GM19395 (cell line): ENCODE measurements around the gene A1BG.
"Not testable (repeated sequence)": the region's sequence is repeated elsewhere in the genome, so short reads cannot be mapped to it uniquely, and the experiment has no call there.

ENCODE experiments used
- ATAC-seq: cut with Tn5 transposase; IDR thresholded peaks from one replicate; pipeline ENCODE4 v1.9.1; 2021; ENCODE audit warnings: mild to moderate bottlenecking, moderate library complexity; ENCODE audit not compliant: unreplicated experiment

A1BG gene

DNA sequence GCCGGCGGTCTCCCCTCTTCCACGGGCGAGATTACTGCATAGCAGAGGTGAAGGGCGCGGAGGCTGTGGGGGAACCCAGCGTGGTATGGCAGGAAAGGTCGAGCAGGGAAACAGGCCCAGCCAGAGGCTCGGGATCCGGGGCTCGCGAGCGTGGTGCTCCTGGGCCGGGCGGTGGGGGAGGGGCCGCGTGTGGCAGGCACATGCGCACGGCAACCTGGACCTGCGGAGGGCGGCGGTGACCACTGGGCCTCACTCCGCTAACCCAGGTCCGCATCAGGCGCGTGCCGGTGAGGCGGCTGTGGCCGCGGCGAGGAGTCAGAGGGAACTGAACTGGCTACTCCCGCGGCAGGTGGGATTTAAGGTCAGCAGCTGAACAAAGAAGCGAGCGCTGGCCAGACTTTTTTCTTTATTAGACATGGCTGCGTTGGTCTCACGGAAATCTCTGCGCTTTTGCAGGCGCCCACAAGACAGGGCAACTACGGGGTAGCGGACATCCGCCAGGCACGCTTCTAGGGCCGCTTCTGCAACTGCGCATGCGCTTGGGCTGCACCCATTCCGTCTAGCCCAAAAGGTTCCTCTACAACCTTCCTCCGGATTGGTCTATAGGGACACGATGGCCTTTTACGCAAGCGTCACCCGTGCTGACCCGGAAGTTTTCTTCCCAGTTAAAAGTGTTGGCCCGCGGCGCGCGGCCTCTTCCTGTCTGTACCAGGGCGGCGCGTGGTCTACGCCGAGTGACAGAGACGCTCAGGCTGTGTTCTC, 33.5 kb upstream of the A1BG start, which contains the start of gene RPS5:
Gene RPS5, plus strand, starts transcription at position 694 of the 762 bp plus-strand sequence. CDS start 869 bp downstream, outside the sequence.
- peak; percentile 89 for ATAC-seq

DNA sequence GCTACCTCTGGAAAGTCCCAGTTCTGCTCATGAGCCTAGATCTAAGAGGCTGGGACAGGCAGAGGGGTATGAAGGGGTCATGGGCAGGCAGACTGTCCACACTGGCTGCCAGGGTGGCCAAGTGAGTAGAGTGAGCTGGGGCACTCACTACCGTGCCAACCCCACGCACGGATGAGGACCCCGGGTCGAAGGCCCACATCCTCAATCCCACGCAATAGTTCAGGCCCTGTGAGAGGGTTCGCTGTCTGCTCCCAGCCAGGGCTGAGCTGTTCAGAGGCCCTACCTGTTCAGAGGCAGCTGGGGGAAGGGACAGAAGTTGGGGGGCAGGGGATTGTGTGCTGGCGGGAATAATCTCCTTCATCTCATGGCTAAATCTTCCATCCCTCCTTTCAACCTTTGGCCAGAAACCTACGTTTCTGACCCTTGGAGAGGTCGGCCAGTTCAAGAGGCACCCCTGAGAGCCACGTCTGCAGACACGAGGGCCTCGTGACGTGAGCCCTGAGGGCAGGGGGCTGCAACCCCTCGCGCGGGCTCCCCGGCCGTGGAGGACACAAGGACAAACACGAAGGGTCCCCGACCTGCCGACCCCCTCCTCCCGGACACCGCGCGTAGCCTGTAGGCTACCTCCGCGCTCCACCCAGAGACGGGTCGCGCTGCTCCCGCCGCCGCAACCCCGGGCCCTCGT, 32.7 kb upstream of the A1BG start:
- ATAC-seq = peak; percentile 13

DNA sequence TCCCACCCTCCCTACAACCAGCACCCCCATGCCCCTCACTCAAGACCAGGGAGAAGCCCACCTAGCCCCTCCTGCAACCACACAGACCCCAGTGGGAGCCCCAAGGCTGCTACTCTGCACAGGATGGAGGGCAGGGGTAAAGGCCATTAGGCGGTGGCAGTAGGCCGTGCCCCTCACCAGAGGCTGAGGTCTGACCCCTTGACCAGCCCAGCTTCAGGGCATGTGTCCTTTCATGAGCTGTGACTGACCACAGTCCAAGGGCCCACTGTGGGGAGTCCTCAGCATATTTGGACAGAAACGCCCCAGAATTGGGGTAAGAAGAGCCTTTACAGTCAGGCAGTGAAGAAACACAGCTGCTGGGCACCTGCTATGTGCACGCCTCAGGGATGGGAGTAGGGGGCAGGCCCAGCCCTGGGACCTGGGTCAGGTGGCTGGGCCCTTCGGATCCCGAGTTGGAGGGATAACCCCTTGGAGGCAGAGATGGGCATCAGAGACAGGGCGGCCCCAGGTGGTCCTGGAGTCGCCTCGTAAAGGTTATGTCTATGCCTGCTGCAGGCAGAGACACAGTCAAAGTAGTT, 32.1 kb upstream of the A1BG start:
- no peak for ATAC-seq

DNA sequence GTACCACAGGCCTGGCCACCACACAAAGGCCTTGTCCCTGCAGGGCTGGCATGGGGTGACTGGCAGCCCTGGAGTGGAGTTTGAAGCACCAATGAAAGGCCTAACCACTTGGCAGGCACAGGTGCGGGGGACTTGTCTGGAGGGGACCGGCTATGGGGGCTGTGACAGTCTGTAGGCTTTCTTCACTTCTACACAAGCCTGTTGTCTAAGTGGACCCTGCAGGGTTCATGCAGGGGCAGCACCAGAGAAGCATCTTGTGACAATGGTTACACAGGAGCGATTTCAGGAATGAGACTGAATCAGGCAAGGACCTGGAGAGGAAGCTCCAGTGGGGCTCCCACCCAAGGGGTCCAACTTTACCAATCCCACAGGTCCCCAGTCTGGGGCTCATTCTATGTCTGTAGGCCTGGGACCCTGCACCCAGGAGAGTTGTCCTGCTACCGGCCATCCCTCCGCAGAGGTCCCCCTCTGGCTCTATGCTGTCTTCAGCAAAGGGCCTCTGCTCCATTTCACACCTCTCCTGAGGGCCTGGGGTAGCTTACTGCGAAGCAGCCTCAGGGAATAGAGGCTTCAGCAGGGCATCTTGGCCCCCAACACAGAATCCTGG, 29.8 kb upstream of the A1BG start:
- ATAC-seq = no peak

DNA sequence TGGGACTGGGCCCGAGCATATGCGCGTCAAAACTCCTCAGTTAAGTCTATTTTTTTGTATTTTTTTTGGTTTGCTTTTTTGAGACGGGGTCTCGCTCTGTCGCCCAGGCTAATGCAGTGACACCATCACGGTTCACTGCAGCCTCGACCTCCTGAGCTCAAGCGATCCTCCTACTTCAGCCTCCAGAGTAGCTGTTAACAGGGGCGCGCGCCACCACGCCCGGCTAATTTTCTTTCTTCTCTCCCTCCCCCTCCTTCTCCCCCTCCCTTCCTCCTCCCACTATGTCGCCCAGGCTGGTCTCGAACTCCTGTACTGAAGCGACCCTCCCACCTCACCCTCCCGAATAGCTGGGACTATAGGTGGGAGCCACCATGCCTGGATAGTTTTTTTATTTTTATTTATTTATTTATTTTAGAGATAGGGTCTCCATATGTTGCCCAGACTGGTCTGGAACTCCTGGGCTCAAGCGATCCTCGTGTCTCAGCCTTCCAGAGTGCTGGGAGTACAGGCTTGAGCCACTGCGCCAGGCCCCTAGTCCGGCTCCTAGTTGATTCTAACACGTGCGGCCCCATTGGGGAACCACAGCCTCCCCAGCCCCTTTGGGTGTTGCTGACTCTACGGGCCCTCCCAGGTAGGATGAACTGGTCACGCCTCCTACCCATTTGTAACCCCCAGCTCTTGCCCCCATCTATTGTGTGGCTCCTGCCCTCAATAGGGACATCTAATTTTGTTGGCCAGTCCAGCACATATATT, 28.3 kb upstream of the A1BG start:
- ATAC-seq = no peak

DNA sequence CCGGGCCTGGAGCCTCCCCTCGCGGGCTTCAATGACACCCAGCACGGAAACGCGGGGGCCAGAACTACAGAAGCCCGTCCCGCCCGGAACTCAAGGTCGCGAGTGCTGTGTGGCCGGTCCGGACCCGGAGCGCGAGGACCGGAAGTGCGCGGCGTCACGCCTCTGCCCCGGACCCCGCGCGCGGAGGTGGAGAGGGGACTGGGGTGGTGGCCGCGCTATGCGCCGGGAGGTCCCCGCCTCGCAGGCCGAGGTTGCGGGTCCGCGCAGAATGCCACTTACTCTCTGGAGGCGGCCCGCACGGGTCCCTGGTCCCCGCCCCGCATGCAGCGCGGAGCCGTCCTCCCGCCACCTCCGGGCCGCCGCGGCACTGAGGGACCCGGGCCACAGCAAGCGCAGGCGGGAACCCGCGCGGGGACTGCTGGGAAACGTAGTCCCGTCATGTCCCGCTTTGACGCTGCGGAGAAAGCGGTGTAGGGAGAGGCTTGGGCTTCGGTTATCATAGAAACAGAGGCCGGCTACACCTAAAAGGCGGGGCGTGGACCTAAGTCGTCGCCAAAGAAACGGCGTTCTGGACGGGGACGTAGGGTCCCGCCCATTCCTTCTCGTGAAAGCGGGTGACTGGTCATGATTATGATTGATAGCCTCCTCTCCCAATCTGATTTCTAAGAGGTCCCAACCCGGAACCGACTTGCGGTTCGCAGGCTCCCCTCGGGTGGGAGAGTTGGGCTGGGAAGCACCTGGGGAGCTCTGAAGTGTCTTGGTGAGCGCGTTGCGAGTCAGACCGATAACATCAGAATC, 27.6 kb upstream of the A1BG start, which contains the start of gene ZNF837:
Gene ZNF837, minus strand, starts transcription at position 369 of the 798 bp plus-strand sequence. CDS start 11,698 bp downstream, outside the sequence.
- peak; percentile 83 for ATAC-seq

DNA sequence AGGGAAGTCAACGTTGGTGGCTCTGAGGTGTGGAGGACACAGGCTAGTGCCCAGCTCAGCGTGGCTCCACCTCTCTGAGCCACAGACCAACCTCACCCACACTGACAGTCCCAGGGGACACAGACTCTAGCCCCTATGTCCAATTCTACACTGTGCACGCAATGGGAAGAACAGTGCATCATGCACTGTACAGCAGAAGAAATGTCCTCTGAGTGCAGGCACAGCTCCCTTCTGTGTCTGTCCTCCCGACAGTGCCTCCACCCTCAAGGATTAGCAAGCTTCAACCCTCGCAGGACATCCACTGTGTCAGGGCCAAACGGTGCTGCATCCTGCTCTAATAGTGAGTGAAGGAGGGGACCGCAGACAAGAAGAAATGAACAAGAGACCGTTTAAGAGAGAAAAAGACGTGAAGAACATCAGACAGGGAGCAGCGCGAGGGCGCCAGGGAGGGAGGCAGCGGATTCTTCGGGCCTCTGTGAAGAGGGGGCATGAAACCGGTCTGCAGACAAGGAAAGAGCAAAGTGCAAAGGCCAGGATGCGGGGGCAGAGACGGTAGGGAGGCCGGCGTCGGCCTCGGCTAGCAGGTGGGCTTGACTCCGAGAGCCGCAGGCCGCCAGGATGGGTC, 26.9 kb upstream of the A1BG start:
- ATAC-seq = no peak

DNA sequence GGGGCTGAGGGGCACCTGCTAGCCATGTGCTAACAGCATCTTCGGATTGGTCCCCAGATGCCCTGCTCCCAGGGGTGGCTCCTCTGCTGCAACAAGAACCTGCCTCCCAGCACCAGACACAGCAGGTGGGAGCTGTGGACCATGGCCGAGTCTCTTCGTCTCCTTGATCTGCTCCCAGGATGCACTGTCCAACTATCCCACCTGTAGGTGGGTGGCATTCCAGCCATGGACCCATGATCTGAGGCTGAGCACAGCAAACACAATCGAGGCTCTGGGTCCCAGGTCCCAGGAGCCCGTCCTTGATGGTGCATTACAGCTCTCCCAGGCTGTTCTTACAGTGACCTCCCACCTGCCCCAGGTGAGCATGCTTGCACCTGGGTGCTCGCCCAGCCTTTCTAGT, 26.0 kb upstream of the A1BG start:
- no peak for ATAC-seq

DNA sequence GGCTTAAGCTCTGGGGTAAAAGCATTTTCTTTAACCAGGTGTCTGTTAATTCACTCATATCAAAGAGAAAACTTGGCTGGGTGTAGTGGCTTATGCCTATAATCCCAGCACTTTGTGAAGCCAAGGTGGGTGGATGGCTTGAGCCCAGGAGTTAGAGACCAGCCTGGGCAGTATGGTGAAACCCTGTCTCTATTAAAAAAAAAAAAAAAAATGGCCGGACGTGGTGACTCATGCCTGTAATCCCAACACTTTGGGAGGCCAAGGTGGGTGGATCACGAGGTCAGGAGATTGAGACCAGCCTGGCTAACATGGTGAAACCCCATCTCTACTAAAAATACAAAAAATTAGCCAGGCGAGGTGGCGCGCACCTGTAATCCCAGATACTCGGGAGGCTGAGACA, 23.4 kb upstream of the A1BG start:
- not testable (repeated sequence) for ATAC-seq

DNA sequence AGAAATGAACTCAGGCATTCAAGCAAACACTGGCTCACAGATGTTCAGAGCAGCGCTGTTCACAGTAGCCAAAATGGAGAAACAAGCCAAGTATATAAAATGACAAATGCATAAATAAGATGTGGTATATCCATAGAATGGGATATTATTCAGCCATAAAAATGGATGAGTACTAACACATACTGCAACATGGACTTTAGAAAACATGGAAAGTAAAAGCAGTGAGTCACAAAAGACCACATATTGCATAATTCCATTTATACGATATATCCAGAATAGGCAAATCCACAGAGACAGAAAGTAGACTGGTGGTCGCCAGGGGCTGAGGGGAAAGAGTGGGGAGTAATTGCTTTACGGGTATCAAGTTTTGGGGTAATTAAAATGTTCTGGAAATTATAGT, 20.9 kb upstream of the A1BG start:
- no peak for ATAC-seq

DNA sequence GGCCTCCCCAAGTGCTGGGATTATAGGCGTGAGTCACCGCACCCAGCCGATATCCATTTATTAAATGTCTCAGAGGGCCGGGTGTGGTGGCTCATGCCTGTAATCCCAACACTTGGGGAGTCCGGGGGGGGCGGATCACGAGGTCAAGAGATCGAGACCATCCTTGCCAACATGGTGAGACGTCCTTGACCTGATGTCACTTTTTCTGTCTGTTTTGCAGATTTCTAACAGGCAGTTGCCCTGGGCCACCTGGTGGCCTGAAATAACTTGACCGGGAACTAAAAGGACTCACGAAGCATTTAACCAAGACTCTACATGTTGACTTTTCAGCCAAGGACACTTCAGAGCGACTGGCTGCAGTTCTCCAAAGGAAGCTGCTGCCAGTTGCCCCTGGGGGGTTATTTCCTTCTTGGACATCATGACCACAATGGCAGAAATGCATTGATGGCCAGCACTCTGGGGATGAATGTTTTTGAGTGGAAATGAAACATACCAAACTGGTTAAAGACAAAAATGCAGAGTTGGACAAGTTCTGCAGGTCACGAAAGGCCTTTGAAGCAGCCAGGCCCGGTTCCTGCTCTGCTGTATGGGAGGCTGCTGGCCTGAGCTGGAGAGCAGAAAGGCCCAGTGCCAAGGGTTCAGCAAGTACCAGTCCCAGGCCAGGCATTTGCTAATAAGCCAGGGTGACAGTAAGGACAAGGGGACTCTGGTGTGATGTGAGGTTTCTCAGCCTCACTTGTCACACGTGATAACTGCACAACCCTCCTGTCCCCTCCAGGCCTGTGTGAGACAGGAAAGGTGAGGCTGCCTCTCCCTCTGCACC, 19.2 kb upstream of the A1BG start:
- ATAC-seq = no peak

DNA sequence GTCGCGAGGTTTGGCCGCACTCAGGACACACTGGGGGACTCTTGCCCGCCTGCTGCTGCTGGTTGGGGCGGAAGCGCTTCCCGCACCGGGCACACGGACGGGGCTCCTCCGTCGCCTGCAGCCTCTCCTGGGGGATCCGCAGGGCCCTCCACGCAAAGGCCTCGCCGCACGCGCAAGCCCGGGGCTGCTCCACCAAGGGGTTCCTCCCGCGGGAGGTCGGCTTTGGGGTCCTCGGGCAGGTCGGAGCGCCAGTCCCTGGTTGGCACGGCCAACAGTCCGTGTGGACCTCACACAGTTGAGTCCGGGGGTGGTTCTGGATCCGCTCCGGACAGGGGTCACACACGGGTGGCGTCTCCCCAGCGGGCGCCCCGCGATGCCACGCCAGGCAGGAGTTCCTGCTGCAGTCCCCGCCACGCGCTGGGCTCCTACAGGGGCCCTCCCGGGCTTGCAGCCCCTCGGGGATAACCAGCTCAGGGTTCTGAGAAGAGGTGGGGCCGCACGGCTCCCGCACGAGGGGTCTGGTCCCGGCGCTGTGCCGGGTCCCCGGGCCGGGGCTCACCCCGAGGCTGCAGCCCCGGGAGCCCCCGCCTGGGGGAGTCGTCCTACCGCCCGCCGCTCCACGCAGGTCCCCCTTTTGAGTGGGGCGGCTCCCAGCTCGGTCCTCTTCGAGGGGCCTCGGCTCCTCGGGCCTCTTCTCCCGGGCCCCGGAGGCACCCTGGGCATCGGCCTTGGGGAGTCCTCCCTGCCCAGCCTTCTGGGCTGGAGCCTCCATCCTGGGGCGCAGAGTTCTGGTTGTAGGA, 15.5 kb upstream of the A1BG start:
- ATAC-seq = no peak

DNA sequence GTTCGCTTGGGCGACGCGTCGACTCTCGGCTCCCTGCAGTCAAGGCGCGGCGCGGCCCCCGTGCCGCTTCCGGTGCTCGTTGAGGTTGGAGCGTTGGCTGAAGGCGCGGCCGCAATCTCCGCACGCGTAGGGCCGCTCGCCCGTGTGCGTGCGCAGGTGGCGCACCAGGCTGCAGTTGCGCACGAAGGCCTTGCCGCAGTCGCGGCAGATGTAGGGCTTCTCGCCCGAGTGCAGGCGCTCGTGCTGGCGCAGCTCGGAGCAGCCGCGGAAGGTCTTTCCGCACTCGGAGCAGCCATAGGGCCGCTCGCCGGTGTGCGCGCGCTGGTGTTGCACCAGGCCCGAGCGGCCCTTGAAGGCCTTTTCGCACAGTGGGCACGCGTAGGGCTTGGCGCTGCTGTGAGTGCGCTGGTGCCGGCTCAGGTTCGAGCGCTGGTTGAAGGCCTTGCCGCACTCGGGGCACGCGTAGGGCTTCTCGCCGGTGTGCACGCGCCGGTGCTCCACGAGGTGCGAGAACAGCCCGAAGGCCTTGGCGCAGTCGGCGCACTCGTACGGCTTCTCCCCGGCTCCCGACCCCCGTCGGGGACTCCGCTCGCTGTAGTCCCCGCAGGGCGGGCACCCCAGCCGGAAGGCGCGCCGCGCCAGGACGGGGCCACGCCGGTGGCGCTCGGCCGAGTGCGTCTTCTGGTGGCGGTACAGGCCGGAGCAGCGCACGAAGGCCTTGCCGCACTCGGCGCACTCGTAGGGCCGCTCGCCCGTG, 14.6 kb upstream of the A1BG start:
- no peak for ATAC-seq

DNA sequence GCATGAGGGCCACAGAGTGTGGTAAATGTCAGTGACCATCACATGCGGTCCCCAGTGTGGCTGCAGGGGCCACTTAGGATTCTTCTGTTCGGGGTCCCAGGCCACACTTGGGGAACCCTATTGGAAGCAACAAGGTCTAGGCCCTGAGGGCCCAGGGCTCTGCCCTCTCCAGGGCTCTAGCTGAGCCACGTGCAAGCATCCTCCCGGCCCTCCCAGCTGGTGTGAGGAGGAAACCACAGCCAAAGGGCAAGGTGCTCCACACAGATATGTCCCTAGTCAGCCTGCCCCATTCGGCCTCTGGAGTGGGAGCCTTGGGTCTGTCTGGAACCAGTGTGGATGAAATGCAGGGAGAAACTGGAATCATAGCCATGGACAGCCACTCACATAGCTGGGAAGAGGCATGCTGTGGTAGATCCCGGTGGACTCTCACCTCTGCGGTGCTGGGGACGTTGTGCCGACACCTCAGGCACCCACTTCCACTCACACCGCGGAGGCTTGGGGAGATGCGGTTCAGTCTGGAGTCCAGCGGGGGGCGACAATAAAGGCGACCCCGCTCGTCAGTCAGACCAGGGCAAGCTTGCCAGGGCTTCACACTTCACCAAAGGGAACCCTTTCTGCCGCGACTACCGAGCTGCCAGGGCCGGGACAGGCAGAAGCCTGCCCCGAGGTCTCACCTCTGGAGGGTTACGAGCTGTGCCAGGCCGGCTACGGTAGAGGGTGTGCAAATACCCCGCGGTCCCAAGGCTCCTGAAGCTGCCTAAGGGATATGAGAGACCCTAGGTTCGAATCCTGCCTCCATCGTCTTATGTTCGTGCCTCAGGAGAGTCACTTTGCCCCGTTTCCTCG, 13.5 kb upstream of the A1BG start:
- ATAC-seq = no peak

DNA sequence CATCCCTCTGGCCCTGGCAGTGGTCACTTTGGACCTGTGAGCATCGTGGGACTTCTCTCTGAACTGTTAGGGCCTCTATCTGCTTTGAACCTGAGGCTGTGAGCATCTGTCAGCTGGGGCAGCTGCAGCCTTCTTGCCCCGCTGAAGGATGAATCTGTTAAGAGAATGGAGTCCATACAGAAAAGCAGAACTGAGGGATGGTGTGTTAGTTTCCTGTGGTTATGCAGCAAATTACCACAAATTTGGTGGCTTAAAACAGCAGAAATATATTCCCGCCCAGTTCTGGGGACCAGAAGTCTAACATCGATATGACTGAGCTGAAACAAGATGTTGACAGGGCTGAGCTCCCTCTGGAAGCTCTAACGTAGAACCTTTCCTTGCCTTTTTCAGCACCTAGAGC, 10.9 kb upstream of the A1BG start:
- ATAC-seq = no peak

DNA sequence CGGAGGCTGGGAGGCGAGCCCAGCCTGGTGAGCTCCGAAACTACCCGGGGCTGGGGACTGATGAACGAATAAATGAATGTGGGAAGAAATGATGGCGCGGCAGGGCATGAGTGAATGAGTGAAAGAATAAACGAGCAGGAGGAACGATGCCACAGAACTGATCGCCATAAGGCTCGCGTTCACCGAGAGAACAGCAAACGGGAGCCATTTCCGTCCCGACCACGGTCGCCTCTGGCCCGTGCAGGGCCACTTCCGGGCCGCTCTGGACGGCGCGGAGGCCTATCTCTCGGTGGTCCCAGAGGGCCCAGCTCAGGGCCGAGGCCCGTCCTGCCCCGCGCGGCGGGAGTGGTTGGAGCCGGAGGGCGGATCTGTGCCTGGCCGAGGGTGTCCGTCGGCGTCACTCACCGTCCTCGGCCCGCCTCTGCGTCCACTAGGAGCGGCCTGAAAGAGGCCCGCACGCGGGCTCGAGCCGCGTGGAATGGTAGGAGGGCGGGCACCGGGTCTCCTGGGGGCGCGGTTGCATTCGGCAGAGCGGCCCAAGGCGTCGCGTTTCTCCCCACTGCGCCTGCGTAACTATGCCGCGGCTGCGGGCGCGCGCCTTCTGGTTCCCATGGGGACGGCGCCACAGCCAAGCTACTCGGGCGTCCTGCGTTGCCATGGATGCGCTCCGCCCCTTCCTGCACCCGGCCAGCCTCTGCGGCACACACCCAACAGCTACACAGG, 9.1 kb upstream of the A1BG start, which contains the start of gene ZNF497:
Gene ZNF497, minus strand, starts transcription at position 480 of the 723 bp plus-strand sequence. CDS start 5,116 bp downstream, outside the sequence.
- ATAC-seq = peak; percentile 89
